Measurements from ENCODE around the gene SPDEF.
A peak's percentile ranks its signal among the peaks of the same experiment; 100 is the strongest.

Gene SPDEF

DNA sequence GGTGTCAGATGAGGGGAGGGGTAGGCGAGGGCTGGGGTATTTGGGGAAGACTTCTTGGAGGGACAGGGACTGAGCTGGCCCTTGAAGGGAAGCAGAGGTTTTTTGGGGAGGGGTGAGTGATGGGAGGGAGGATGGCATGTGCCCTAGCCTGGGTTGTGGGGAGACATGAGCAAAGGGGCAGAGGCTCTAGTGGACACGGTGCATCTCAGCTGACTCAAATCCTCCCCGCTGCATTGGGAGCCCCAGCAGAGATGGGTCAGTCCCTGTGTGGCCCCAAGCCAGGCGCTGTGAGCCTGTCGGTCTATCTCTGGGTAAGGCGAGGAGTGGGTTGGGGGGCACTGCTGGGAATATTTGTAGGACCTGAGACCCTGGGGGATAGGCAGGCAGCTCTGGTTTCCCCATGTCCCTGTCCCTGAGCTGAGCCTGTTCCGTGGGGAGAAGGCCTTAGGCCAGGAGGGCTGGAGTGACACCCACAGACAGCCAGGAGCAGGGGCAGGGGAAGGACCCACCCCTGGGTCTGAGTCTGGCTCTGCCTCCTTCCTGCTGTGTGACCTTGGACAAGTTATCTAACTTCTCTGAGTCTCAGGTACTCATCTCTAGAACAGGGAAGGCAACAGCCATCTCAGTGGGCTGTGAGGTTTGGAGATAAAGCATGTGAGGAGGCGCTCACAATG is 36.0 kb downstream of the SPDEF start:
- peak in 2 of 10 donors; percentile 42 to 60 for DNase-seq

DNA sequence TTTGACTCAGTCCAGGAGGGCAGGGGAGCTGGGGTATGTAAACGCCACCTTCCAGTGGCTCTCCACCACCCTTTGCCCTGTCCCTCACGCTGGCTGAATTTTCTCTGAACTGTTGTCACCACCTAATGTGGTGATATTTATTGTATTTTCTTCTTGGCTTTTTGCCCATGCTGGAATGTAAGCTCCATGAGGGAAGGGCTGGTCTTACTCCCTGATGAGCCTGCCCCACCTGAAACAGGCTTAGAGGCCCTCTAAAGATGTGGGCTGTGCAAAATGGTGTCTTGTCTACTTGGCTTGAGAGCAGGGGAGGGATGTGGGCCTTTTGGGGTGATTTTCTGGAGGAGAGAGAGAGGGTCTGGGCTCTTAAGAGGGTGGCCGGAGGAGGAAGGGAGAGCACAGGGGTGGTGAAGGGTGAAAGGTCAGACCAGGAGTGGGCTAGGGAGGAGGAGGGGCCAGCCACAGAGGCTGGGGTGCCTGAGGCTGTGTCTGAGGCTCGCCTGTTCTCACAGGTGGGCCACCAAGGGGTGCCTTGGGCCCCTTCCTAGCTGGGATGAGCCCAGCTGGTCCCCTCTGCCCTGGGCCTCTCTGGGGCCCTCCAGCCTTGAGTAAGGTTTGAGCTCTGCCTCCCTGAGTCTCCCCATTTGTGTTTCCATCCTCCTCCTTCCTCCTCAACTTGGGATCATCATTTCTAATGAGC is 37.3 kb downstream of the SPDEF start:
- intact Hi-C loops (cut with DNase I), result no loop called here
- DNase-seq, result peak in 3 of 10 donors; percentile 35 to 49 (median 43)

More for the DNA sequence above, 36.0 kb downstream of the SPDEF start:
- intact Hi-C loops (cut with DNase I), result no loop called here

DNA sequence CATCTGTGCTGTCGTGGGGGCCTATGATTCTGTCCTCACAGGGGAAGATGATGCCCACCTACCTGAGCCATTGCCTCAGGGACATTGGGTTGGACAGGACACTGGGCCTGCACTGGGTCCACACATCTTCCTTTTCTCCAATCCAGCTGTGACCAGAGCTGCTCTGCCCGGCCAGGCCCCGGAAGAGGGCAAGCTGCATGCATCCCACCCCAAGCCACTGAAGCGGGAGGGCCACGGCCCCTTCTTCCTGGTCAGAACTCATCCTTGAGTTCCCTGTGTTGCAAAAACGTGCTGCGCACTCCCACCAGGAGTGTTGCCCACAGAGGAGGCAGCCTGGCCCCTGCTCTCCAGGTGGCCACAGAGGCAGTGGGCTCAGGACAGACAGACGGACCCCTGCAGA is 38.2 kb downstream of the SPDEF start:
- peak in 3 of 10 donors; percentile 43 to 55 (median 49) for DNase-seq
- intact Hi-C loops (cut with DNase I), result no loop called here

DNA sequence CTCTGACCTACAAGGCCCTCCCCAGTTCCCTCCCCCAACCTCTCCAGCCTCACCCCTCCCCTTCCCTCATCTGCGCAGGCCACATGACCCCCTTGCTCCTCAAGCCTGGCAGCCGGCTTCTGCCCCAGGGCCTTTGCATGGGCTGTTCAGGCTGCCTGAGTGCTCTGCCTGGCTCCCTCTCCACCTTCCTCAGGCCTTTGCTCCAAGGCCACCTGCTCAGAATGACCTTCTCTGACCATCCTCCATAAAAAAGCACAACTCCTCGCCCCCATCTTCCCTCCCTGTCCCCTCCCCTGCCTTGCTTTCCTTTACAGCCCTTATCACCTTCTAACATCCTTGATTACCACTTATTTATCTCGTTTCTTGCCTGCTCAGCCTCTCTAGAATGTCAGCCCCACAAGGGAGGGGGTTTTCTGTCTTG is 38.7 kb downstream of the SPDEF start:
- intact Hi-C loops (cut with DNase I), result no loop called here
- DNase-seq, result peak in 1 of 10 donors; percentile 9

DNA sequence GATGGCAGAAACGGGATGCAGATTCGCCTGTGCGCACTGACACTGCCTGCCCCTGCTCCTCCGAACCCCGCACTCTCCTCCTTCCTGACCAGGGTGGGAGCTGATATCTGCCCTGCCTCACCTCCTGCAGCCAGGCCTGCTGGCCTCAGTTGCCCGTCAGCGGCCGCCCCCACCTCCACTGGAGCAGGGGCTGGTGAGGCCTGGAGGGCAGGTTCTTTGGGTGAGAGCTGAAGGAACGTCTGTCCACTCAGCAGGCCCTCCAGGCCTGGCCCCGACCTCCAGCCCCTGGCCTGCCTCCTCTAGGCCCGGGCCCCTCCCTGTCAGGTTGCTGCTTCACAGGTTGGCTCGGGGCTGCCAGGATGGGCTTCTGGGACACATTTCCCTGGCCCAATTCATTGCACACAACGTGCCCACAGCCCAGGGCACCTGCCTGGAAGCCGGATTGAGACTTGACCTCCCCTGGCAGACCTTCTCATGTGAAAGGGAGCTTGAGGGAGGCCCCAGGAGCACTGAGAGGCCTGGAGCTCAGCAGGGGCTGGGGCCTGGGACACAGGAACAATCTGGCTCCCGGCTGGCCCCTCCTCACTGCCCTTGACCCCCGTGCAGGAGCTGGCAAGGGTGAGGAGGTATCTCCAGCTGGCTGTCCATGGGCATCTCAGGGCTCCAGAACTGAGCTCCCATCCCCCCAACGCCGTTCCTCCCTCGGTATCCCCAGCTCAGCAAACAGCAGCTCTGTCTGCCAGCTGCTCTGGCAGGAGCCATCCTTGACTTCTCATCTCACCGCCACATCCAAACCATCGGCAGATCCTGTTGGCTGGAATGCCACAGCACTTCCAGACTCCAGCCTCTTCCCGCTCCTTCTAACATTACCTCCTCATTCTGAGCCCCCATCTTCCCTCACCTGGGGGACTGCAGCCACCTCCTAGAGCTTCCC is 39.5 kb downstream of the SPDEF start:
- peak in 3 of 10 donors; percentile 76 to 88 (median 84) for DNase-seq
- intact Hi-C loops (cut with DNase I), result no loop called here

DNA sequence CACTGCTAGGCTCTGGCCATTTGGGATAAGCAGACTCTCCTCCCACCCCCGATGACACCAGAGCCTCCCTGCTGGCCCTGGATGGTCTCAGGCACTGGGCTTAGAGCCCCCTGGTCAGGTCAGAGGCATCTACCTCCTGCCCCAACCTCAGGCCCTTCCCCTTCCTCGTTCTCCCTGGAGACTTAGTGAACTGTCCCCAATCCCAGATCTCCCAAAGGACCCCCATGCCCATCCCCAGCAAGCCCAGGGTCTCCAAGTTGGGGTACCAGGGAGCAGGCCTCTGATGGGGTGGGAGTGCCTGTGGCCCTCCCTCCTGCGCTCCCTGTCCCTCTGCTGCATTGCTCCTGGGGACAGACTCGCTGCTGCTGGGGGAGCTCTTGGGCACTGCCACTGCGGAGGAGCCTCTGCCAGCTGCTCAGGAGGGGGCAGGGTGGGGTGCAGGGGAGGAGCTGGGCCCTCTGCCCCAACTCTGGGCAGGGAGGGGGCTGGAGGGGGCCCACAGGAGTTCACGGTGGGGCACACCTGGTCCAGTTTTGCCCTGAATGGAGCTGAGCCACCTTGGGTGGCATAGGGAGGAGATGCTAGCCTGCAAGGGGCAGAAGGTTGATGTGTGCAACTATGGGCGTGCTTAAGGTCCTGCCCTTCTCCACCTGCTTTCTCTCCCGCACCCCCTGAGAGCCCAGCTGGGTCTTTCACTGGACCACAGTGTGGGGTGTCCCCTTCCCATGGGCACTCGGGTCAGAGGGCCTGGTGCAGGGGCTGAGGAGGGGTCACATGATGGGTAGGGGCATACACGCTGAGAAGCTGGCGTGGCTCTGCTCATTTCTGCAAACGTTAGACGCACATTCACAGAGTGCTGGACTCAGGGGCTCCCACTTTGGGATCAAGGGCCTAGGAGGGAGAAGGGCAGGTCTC is 40.4 kb downstream of the SPDEF start:
- DNase-seq, result peak in 6 of 10 donors; percentile 44 to 93 (median 70)
- intact Hi-C loops (cut with DNase I), result no loop called here

DNA sequence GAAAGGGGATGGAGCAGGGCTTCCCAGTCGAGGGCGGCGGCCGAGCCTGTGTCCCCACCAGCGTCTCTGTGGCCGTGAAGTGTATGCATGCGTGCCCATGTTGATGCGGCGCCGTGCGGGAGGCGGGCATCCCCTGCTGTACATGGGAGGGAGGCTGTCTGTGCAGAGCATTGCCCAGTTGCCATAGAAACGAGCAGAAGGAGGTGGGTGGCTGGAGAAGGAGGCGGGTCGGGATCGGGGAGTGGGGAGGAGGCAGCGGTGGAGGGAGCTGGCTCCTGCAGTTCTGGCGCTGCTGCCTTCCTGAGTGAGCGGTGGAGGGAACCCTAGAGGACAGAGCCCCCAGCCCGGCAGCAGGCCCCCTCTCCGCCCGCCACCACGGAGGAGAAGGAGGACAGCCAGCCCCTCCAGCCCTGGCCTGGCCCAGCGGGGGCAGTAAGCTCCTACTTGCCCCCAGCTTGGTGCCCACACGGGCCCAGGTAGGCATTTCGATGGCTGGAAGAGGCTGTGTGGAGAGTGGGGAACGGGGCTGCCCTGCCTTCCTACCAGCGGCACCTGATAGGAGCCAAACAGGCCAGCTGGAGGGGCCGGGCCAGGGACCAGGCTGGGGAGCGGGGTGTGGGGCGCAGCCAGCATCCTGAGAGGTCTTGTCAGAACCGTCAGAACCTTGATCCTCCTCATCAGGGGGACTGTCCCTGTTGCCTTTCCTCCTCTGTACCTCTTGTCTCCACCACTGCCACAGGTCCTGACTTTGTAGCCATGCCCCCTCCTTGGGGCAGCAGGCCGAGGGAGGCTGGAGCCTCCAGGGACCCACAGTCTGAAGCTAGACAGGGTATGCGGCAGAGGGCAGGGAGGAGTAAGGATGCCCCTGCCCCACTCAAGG is 41.3 kb downstream of the SPDEF start:
- intact Hi-C loops (cut with DNase I), result no loop called here
- DNase-seq, result peak; percentile 41 to 98 (median 88)

DNA sequence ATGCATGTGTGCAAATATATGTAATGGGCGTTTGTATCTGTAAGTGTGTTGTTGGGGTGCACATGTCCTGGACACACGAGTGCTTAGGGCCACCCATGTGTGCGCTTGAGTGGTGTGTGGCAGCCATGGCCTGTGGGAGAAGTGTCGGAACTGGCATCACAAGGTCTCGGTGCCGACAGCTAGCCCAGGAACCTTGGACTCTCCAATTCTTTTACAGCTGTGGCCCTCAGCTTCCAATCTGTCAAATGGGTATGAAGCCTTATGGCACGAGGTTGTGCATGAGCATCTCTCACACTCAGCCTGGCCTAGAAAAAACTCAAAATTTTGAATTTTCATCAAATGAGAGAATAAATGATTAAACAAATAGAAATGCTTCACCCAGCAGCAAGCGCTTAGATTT is 42.0 kb downstream of the SPDEF start:
- intact Hi-C loops (cut with DNase I), result no loop called here
- DNase-seq, result peak in 3 of 10 donors; percentile 8 to 51 (median 49)

DNA sequence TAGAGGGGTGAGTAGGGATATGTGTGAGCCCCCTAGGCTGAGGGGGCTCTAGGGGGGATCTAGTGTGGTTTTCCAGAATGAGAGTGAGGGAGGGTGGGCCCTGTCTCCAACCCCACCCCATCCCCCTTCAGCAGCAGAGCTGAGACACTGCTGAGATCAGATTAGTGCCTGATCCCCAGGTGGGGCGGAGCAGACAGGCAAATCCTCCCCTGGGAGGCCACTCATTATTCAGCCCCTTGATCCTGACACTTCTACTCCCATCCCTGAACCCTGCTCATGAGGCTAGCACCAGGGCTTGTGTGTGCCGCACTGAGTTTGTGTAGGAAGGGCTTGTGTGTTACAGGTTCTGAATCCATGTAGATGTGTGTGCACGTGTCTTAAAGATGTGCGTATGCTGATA is 42.5 kb downstream of the SPDEF start:
- intact Hi-C loops (cut with DNase I), result no loop called here
- DNase-seq, result no peak

DNA sequence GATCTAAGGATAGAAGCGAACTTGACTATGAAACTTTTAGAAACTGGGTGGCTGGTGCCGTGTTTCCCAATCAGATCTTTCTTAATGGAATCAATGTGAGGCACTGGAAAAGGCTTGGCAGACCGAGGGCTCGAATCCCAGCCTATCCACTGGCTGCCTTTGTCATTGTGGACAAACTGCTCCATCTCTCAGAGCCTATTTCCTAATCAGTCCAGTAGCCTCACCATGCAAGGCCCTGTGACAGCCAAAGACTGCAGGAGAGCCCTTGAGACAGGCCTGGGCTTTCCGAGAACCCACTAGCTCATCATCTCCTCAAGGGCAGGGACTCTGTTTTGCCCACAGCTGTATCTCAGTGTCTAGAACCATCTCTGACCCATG is 43.4 kb downstream of the SPDEF start:
- intact Hi-C loops (cut with DNase I), result no loop called here
- DNase-seq, result peak in 2 of 10 donors; percentile 29 to 53

DNA sequence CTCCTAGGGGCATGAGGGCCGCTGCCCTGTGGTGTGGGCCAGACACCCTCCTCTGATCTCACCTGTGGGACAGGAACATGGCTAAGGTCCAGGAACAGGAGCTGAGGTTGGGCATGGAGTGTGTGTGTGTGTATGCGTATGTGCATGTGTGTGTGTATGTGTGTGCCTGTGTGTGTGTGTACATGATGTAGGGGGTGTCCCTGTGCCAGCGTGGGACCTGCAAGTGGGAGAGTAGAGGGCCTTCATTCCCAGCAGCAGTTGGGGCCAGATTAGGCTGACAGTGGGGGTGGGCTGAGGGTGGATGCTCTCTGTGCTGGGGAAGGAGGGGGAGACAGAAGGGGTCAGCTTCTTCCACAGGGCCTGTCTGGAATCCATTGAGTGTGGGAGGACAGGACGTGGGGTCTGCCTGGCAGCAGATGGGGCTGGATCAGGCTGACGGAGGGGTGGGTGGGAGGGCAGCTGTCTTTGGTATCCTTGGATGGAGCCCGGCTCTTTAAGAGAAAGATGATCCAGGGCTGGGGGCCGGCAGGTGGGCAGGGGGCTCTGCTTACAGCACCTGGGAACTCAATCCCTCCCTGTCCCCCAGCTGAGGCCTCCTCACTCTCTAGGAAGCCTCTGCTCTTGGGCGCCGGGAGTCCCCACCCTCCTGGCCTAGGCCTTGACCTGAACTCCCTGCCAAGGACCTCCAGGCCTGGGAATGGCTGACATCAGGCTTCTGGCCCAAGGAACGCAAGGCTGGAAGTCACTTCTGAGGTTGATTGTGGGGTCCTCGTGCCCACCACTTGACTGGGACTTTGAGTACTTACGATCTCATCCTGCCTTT is 44.0 kb downstream of the SPDEF start:
- intact Hi-C loops (cut with DNase I), result no loop called here
- peak in 2 of 10 donors; percentile 33 to 61 for DNase-seq

DNA sequence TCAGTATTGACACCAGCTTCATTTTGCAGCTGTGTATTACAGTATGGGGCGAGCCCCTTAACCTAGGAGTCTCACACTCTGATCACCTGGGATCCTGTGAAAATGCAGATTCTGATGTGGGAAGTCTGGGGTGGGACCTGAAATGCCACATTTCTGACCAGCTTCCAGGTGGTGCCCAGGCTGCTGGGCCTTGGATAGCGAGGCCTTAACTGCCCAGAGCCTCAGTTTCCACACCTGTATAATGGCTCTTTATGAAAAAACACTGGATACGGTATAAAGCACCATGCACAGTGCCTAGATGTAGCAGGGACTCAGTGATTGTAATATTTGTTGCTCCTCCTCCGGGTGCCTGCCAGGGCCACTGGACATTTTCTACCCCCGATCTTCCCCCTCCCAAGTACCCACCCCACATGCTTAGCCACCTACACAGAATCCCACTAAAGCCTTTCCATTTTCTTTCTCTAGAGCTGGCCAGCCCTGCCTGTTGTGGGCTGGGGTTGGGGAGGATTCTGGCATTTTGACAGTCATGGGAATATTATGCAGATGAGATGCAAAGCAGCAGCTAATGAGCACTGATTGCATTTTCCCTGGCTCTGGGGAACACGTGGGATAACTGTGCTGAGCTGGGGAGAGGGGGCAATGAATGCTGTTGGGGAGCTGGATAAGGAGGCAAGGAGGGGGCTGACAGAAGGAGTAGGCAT is 44.8 kb downstream of the SPDEF start:
- intact Hi-C loops (cut with DNase I), result no loop called here
- DNase-seq, result peak in 3 of 10 donors; percentile 62 to 82 (median 72)

DNA sequence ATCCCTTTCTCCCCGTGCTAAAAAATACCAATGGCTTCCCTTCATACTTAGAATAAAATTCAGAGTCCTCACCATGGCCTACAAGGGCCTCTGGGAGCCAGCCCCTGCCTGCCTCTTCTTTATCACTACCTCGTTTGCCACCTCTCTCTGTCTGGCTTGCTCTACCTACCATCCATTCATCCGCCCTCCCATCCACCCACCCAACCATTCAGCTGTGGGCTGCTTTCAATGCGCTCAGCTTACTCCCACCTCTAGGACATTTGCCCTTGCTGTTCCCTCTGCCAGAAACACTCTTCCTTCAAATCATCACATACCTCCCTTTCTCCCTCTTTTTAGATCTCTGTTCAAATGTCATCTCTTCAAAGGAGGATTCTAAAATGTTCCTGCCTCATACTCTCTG is 45.8 kb downstream of the SPDEF start:
- intact Hi-C loops (cut with DNase I), result no loop called here
- DNase-seq, result peak in 2 of 10 donors; percentile 10 to 25

DNA sequence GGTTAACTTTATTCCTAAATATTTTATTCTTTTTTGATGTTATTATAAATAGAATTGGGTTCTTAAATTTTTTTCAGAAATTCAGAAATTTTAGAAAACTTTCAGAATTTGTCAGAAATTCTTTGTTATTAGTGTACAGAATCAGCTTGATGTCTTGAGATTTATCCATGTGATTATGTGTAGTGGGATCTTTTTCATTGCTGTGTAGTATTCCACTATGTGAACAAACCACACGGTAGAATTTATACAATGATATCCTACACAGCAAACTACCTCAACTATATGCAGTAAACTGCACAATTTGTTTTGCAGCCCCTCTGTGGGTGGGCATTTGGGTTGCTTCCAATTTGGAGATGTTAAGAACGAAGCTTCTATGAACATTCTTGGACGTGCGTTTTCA is 46.3 kb downstream of the SPDEF start:
- intact Hi-C loops (cut with DNase I), result no loop called here
- DNase-seq, result peak in 1 of 10 donors; percentile 0

DNA sequence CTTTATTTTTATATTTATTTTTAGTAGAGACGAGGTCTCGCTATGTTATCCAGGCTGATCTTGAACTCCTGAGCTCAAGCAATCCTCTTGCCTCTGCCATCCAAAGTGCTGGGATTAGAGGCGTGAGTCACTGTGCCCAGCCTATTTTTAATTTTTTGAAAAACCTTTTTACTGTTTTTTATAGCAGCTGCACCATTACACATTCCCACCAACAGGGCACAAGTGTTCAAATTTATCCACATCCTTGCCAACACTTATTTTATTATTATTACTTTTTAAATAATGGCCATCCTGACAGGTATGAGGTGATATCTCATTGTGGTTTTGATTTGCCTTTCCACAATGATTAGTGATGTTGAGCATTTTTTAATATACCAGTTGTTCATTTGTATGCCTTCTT is 47.7 kb downstream of the SPDEF start:
- intact Hi-C loops (cut with DNase I), result no loop called here
- DNase-seq, result peak in 2 of 10 donors; percentile 5 to 24

DNA sequence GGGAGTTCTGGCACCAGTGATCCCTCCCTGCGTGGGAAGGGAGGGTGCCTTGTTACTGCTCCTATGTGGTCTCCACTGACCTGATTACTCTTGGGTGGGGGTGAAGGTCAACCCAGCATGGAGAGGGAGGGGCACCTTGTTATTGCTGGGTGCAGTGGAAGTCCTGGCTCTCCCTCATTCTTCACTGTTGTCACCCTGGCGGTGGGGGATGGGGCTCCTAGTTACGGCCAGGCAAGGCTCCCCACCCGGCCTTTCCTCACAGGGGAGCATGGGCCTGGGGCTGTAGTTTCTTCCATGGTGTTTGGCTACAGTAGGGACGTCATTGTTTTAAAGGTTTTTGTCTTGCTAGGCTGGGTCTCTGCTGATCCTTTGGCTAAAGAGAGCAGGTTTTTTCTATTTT is 49.4 kb downstream of the SPDEF start:
- DNase-seq, result peak in 3 of 10 donors; percentile 44 to 51 (median 48)
- intact Hi-C loops (cut with DNase I), result no loop called here

DNA sequence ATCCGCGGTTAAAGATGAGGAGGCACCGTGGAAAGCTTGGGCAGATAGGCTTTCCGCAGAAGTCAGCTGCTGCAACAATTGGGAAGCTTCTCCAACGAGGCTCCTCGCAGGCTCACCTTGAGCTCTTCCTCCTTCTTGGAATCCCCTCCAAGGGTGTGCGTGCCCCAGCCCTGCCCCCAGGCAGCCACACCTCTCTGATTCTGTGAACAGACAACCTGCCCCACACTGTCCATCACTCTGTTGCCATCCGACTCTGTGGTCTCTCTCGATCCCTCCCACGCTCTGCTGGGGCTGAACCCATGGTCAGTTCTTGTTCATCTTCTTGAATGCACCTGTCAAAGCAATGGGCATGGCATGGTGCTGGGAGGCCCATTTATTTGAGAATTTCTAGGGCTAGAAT is 58.7 kb downstream of the SPDEF start:
- intact Hi-C loops (cut with DNase I), result no loop called here
- DNase-seq, result peak in 2 of 10 donors; percentile 55 to 63
